Stimulated activated CD4-positive, alpha-beta T cell treated with anti-CD3 and anti-CD28 coated beads, Interleukin-12 subunit alpha, Interleukin-12 subunit beta, amount 100 ng/mL, for 24 hours (primary cell): ENCODE measurements around the gene SPTA1.

ENCODE experiments used
- DNase-seq, 2 experiments: peaks; one replicate each; pipeline ENCODE4 v3.0.0-alpha.2; 2020; ENCODE audit warnings: low read depth in 2 of 2

The SPTA1 gene

GRCh38 chr1:158572226-158572625 is 114.3 kb downstream of the SPTA1 start:
- no peak for DNase-seq

GRCh38 chr1:158570480-158570879 is 116.0 kb downstream of the SPTA1 start, which contains the start of gene OR6P1:
Gene OR6P1 (minus strand): TSS chr1:158570580. CDS start chr1:158563604, 6,976 bp downstream.
- DNase-seq: no peak

DNA sequence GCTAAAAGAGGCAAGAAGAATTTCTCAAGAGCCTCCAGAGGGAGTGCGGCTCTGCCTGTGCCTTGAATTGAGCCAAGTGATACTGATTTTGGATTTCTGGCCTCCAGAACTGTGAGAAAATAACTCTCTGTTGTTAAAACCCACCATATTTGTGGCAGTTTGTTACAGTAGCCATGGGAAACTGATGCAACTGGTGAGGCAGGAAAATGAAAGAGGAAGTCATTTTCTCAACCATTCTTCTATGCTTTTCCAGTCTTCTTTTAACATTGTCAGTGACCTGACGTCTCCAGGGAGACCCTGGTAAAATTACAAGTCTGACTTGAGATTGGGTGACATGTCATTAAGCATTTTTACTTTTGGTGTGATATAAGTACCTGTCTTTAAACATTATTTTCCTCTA is 121.9 kb downstream of the SPTA1 start:
- no peak for DNase-seq

- DNase-seq: no peak
Measured at GRCh38 chr1:158563853-158564252, 122.7 kb downstream of the SPTA1 start.
